ENCODE results near the gene NKAPL.

Gene NKAPL

DNA sequence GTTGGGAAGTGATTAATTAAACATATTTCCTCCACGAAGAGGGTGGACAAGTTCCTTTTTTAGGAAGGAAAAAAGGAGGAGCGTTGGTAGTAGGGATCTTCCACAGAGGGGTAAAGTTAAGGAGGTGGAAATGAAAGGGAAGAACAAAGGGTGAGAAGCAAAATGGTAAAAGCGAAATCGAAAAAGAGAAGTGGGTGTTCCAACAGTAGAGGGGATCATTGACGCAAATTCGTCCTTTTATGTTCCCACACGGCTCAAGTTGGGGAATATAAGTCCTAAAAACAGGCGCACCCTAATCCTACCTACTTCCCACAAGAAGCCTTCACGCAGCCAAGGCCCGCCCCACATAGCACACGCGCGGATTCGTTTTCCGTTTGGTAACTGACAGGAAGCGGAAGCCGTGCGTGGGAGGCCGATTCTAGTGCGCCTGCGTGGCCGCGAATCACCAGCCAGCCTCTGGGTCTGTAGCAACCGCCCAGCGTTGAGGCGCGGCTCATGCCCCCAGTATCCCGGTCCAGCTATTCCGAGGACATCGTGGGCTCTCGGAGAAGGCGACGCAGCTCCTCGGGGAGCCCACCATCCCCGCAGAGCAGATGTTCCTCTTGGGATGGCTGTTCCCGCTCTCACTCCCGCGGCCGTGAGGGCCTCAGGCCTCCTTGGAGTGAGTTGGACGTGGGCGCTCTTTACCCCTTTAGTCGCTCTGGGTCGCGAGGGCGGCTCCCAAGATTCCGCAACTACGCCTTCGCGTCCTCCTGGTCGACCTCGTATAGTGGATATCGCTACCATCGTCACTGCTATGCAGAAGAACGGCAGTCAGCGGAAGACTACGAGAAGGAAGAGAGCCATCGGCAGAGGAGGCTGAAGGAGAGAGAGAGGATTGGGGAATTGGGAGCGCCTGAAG is at the start of gene NKAPL:
Gene NKAPL (plus strand): TSS at position 421 of the 901 bp plus-strand sequence. CDS start 75 bp downstream, at position 496.
- peak; percentile 85 to 86 for DNase-seq (ENCODE audit: low read depth in 2 of 2)
- TF ChIP-seq, protein P1, sequence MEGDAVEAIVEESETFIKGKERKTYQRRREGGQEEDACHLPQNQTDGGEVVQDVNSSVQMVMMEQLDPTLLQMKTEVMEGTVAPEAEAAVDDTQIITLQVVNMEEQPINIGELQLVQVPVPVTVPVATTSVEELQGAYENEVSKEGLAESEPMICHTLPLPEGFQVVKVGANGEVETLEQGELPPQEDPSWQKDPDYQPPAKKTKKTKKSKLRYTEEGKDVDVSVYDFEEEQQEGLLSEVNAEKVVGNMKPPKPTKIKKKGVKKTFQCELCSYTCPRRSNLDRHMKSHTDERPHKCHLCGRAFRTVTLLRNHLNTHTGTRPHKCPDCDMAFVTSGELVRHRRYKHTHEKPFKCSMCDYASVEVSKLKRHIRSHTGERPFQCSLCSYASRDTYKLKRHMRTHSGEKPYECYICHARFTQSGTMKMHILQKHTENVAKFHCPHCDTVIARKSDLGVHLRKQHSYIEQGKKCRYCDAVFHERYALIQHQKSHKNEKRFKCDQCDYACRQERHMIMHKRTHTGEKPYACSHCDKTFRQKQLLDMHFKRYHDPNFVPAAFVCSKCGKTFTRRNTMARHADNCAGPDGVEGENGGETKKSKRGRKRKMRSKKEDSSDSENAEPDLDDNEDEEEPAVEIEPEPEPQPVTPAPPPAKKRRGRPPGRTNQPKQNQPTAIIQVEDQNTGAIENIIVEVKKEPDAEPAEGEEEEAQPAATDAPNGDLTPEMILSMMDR (IDR thresholded peaks at IDR 0.05; ENCODE audit: low read depth, low read length): no peak
- peak within 1 kb of the TSS; percentile 33 to 50 for H3K4me3 ChIP-seq (replicated peaks in 1 of 2; ENCODE audit: low read depth in 2 of 2, low read length in 2 of 2)

DNA sequence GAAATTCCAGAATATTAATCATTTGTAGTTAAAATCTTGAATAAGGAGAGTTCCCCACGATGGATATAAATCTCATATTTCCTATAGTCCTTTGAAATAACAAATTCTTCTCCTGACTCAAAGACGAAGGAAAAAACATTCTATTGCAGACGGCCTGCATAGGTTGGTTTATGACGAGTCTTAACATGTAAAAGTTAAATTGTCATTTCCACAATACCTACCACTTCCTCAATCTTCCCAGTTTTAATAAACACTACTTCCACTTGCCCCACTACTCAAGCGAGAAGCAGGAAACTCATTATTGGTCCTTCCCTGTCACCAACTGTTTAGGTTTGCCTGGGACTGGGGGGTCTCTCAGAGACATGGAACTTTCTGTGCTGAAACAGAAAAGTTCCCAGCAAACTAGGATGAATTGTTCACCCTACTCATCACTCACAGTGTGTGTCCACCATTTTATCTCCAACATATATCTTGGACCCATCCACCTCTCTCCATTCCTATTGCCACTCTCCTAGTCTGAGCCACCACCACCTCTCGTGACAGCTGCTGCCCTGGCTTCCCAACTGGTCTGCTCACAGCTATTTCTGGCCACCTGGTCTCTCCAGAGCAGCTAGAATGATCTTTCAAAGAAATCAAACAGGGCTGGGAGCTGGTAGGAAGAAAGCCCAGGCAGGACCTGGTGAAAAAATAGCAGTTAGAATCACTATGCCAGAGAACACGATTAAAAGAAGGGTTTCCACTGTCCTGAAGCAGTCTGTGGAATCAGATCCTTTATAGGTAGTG is 49.2 kb upstream of the NKAPL start:
- TF ChIP-seq, protein P1 (IDR thresholded peaks at IDR 0.05; ENCODE audit: low read depth, low read length): no peak
- no peak overlapping the region for H3K4me3 ChIP-seq (replicated peaks in 1 of 2; ENCODE audit: low read depth in 2 of 2, low read length in 2 of 2)
- no peak for DNase-seq (ENCODE audit: low read depth in 2 of 2)

DNA sequence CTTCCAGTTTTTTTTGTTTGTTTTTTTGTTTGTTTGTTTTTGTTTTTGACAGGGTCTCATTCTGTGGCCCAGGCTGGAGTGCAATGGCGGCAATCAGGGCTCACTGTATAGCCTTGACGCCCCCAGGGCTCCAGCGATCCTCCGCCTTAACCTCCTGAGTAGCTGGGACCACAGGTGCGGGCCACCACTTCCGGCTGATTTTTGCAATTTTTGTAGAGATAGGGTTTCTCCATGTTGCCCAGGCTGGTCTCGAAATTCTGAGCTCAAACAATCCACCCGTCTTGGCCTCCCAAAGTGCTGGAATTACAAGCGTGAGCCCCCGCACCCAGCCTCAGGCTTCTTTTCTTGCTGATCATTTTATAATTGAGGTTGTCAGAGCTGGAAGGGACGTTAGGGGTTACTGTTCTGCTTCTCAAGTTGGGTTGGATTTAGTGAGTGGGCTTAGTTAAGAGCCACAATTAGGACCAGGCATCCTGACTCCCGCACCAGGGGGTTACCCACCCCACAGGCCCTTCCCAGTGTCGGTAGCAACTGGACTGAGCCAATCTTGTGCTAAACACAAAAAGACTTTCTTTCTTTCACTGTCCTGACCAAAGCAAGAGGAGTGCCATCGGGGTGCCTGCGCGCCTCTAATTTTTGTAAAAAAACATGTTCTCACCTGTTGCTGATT is 47.1 kb upstream of the NKAPL start:
- H3K4me3 ChIP-seq (replicated peaks in 1 of 2; ENCODE audit: low read depth in 2 of 2, low read length in 2 of 2): peak overlapping the region; percentile 4 to 48
- TF ChIP-seq, protein P1 (IDR thresholded peaks at IDR 0.05; ENCODE audit: low read depth, low read length): no peak
- DNase-seq (ENCODE audit: low read depth in 2 of 2): no peak

DNA sequence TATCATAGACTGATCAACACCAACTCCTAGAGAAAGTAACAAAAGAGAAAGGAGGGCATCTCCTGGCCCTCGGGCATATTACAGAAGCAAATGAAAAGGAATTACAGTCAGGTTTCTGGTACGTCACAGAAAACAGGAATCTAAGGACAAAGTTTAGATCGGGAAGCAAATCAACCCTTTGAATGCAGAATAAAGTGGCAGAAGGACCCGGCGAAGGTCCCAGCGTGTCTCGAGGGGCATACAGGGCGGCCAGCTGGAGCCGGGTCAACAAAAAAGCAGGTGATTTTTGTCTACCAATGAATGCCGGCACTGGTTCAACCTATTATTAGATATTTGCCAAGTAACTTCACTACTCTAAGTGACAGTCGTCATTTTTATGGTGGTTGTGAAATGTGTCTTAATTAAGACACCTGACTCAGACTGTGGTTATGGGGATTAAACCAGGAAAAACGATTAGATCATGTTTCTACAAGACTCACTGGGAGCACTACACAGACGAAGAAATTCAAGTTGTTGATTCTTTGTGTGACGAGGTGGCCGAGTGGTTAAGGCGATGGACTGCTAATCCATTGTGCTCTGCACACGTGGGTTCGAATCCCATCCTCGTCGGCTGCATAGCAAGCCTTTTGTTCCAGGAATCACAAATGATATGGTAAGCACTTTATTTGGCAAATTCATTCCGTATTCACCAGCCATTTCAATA is 46.4 kb upstream of the NKAPL start:
- DNase-seq (ENCODE audit: low read depth in 2 of 2): peak; percentile 75 to 93

DNA sequence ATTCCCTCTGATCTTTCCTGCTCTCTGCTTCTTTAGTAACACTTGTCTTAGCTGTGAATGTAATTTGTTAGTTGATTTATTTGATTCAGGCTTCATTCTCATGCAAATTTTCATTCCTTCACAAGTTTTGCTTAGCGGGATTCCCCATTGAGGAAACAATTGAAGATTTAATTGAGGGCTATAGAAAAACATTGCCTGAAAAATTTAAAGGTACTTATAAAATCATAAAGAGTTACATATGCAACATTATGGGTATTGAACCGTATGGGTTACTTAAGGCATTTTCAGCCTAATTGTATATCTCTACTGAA is 45.9 kb upstream of the NKAPL start:
- no peak overlapping the region for H3K4me3 ChIP-seq (replicated peaks in 1 of 2; ENCODE audit: low read depth in 2 of 2, low read length in 2 of 2)
- TF ChIP-seq, protein P1 (IDR thresholded peaks at IDR 0.05; ENCODE audit: low read depth, low read length): no peak
- DNase-seq (ENCODE audit: low read depth in 2 of 2): no peak

More for the DNA sequence above, 46.4 kb upstream of the NKAPL start:
- H3K4me3 ChIP-seq (replicated peaks in 1 of 2; ENCODE audit: low read depth in 2 of 2, low read length in 2 of 2): peak overlapping the region; percentile 4 to 48
- TF ChIP-seq, protein P1 (IDR thresholded peaks at IDR 0.05; ENCODE audit: low read depth, low read length): no peak

DNA sequence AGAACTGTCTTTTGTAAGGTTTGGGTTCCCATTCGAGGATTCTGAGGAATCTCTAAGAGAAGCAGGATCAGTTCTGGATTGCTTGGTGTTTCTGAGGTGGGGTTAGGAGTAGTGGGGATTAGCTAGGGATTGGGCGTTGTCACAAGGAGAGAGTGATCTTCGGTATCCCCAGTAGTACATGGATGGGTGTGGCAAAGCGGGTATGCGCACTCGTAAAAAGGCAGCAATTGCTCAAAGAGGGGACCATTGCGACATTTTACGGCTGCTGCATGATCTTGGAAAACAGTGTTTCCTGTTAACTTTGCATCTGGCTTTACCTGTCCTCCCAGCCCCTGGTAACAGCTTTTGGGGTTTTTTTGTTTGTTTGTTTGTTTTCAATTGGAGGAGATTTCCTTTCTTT is 43.7 kb upstream of the NKAPL start:
- TF ChIP-seq, protein P1 (IDR thresholded peaks at IDR 0.05; ENCODE audit: low read depth, low read length): no peak
- peak; percentile 17 to 34 for DNase-seq (ENCODE audit: low read depth in 2 of 2)
- no peak overlapping the region for H3K4me3 ChIP-seq (replicated peaks in 1 of 2; ENCODE audit: low read depth in 2 of 2, low read length in 2 of 2)
